Body of pancreas (tissue), 4 donors: ENCODE measurements around the gene MRGPRG. TPM values are rescaled to one million over a fixed set of nuclear protein-coding genes. Genes with fewer than 3 reads are reported as not detected.
A peak's percentile ranks its signal among the peaks of the same experiment; 100 is the strongest.

Experiments
- ATAC-seq: fragments of 150-250 bp; one replicate; pipeline ENCODE4 v1.9.1; 2016
- DNase-seq, 4 donors: peaks; one replicate each; pipeline ENCODE4 v3.0.0-alpha.2; 2019
- H3K27ac ChIP-seq, 4 donors: fragments of 200-600 bp; sonication (generic); 1 replicate in 3 of 4; 2 replicates in 1 of 4; pipeline versions ENCODE4 v1.5.1 to v1.6.1; 2016 to 2019; ENCODE audit warnings: mild to moderate bottlenecking in 1 of 4, mixed read lengths in 1 of 4, moderate library complexity in 1 of 4
- H3K27me3 ChIP-seq, 2 donors: fragments of 200-600 bp; sonication (generic); one replicate each; pipeline ENCODE4 v1.6.0; 2016; ENCODE audit warnings: mild to moderate bottlenecking in 1 of 2
- H3K36me3 ChIP-seq, 2 donors: fragments of 200-600 bp; sonication (generic); replicated peaks in 1 of 2; 2 replicates each; pipeline ENCODE4 v1.5.1; 2016; ENCODE audit warnings: low read depth in 2 of 2; ENCODE audit not compliant: insufficient read depth in 1 of 2
- H3K4me1 ChIP-seq: fragments of 200-600 bp; sonication (generic); one replicate; pipeline ENCODE4 v1.6.0; 2016
- H3K4me3 ChIP-seq, 2 donors: fragments of 200-600 bp; sonication (generic); 1 replicate in 1 of 2; 2 replicates in 1 of 2; pipeline ENCODE4 v1.5.1; 2016 to 2019
- H3K9me3 ChIP-seq, 3 donors: fragments of 200-600 bp; sonication (generic); 1 replicate in 2 of 3; 2 replicates in 1 of 3; pipeline ENCODE4 v1.5.1; 2016
- CTCF ChIP-seq, 7 experiments: fragments of 450-650 bp in 4 of 7; fragments of 200-600 bp in 3 of 7; sonication (generic) in 3 of 7; IDR thresholded peaks; one replicate each; pipeline ENCODE4 v1.5.1; 2016 to 2019; ENCODE audit warnings: antibody characterized with exemption in 7 of 7
- POLR2A ChIP-seq, 3 donors: fragments of 450-650 bp; IDR thresholded peaks; one replicate each; pipeline ENCODE4 v1.6.1; 2016; ENCODE audit warnings: antibody characterized with exemption in 3 of 3, mild to moderate bottlenecking in 2 of 3
- WGBS, 2 donors: methylation state at CpG; one replicate each; pipeline ENCODE4 v1.1.5; 2017; 5-methylcytosine and 5-hydroxymethylcytosine counted together
- intact Hi-C: fragments of 100-400 bp; cut with DNase I; formaldehyde crosslinking; loops from one replicate; pipeline ENCODE4 v1.15.1; 2023
- total RNA-seq, 2 donors: library from RNA; depleted of rRNA; stranded (reverse); fragments of >200 nt; gene quantifications; one replicate each; pipeline ENCODE4 v1.1.0, GENCODE V29; 2016

Gene MRGPRG
- total RNA-seq, 2 donors from 2014 or later: not detected

GRCh38 chr11:3189196-3189843 lies 29.3 kb downstream of the MRGPRG start:
- H3K36me3 ChIP-seq: no peaks in the 10 kb centered on the region
- TF ChIP-seq POLR2A (IDR thresholded peaks at IDR 0.05) (no peak), CTCF (IDR thresholded peaks at IDR 0.05) (no peak)
- ATAC-seq (no peak), DNase-seq (no peak)
- H3K4me1 ChIP-seq: no peaks in the 10 kb centered on the region
- H3K27me3 ChIP-seq: no peaks in the 10 kb centered on the region
- no peak overlapping the region for H3K27ac ChIP-seq
- WGBS, 2 donors: 49 to 63% methylated on average over 9 to 15 of the region's 15 CpGs
- H3K9me3 ChIP-seq: no peaks in the 10 kb centered on the region
- intact Hi-C loops: no loop called here
- H3K4me3 ChIP-seq: no peak overlapping the region

GRCh38 chr11:3188496-3189195 lies 30.0 kb downstream of the MRGPRG start:
- H3K27me3 ChIP-seq: no peaks in the 10 kb centered on the region
- WGBS, 2 donors: 80 to 85% methylated on average over 16 to 17 of the region's 17 CpGs
- no peaks in the 10 kb centered on the region for H3K36me3 ChIP-seq
- intact Hi-C loops: no loop called here
- DNase-seq (no peak), ATAC-seq (no peak)
- no peak overlapping the region for H3K4me3 ChIP-seq
- H3K9me3 ChIP-seq: no peaks in the 10 kb centered on the region
- no peaks in the 10 kb centered on the region for H3K4me1 ChIP-seq
- TF ChIP-seq CTCF (IDR thresholded peaks at IDR 0.05) (no peak), POLR2A (IDR thresholded peaks at IDR 0.05) (no peak)
- no peak overlapping the region for H3K27ac ChIP-seq

- Histone ChIP-seq H3K27me3 (no peaks in the 10 kb centered on the region), H3K27ac (no peak overlapping the region), H3K4me3 (no peak overlapping the region), H3K4me1 (no peaks in the 10 kb centered on the region), H3K9me3 (no peaks in the 10 kb centered on the region), H3K36me3 (no peaks in the 10 kb centered on the region)
- WGBS, 2 donors: 72 to 81% methylated on average over 10 to 11 of the region's 11 CpGs
- ATAC-seq (no peak), DNase-seq (peak in 1 of 4 donors; percentile 1)
- TF ChIP-seq POLR2A (IDR thresholded peaks at IDR 0.05) (no peak), CTCF (IDR thresholded peaks at IDR 0.05) (no peak)
- intact Hi-C loops: no loop called here
Measured at GRCh38 chr11:3186166-3186953, 32.3 kb downstream of the MRGPRG start.

GRCh38 chr11:3184732-3185347 lies 33.8 kb downstream of the MRGPRG start:
- H3K27me3 ChIP-seq: no peaks in the 10 kb centered on the region
- WGBS, 2 donors: 74 to 81% methylated on average over 11 of the region's 11 CpGs
- no peak overlapping the region for H3K27ac ChIP-seq
- ATAC-seq (no peak), DNase-seq (no peak)
- TF ChIP-seq CTCF (IDR thresholded peaks at IDR 0.05): no peak
- no peak for TF ChIP-seq POLR2A (IDR thresholded peaks at IDR 0.05)
- no peaks in the 10 kb centered on the region for H3K36me3 ChIP-seq
- no peaks in the 10 kb centered on the region for H3K4me1 ChIP-seq
- no peaks in the 10 kb centered on the region for H3K9me3 ChIP-seq
- intact Hi-C loops: no loop called here
- H3K4me3 ChIP-seq: no peak overlapping the region
